Umbilical cord (tissue), 2 donors: ENCODE results near the gene SAMD9L. TPM values are rescaled to one million over a fixed set of nuclear protein-coding genes. Genes with fewer than 3 reads are reported as not detected.

ENCODE experiments used
- DNase-seq: peaks from one replicate; pipeline ENCODE4 v3.0.0-alpha.2; 2015; ENCODE audit warnings: low spot score
- total RNA-seq: library from RNA; depleted of rRNA; stranded (reverse); fragments of >200 nt; gene quantifications from one replicate; pipeline ENCODE4 v1.2.3, GENCODE V29; 2014; ENCODE audit warnings: low replicate concordance; ENCODE audit not compliant: insufficient read depth

Gene SAMD9L
- total RNA-seq = 20.0 TPM

DNA sequence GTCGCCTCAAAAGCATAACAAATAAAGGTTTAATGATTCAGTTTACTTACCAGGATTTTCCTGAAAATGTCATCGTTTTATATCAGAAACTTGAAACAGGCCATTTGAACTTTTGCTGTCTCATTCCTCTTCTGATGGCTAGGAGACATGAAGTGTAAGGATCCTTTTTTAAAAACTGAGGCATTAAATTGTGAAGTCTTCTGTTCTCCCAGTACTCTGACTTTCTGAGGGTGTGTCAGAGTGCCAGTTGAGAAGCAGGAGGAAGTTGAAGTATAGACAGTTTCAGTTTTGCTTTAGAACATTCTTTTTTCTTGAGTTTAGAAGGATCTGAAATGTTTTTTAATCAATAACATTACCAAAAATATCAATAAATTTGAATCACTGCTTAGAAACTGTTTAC is at the start of gene SAMD9L:
SAMD9L (minus strand) TSS at position 242 of the 400 bp plus-strand sequence. CDS start 12,414 bp downstream, outside the sequence.
- DNase-seq = no peak

- no peak for DNase-seq
Measured at GRCh38 chr7:93196336-93196735, 48.2 kb upstream of the SAMD9L start.

GRCh38 chr7:93194386-93194785 is 46.2 kb upstream of the SAMD9L start:
- DNase-seq = no peak

GRCh38 chr7:93188870-93189634 is 40.9 kb upstream of the SAMD9L start:
- no peak for DNase-seq

- DNase-seq = no peak
Measured at GRCh38 chr7:93185303-93186027, 37.3 kb upstream of the SAMD9L start.

DNA sequence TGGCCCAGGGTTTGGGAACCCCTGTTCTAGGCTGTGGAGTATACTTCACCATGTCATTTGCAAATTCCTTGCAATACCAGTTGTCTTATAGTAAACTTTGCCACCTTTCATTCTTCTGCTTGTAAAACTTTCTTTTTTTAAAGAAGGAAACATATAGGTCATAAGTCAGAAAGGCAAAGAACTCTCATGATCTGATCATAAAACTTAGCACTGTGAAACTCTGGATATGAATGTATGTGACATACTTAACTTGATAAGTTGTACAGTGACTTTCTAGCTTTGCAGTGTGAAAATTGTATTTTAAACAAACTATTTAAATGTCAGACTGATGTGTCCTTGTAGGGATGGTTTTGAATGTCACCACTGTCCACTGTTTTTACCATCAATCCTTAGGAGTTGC is 31.0 kb upstream of the SAMD9L start:
- no peak for DNase-seq

DNA sequence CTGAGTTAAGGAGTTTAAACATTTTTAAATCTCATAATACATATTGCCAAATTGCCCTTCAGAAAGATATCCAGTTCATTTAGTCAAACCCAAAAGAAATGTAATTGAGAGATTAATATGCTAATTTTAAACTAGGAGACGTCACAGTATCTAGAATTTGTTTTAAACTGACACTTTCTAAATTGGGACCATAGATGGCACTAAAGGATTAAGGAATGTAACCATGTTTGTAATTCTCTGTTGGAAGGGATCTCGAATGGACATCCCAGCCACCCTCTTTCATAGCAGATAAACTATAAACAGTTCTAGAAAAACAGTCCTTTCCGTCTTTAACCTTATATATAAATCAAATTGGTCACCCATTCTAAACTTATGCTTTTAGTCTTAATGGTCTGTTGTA is 30.0 kb upstream of the SAMD9L start:
- DNase-seq = no peak

GRCh38 chr7:93176992-93177580 is 28.9 kb upstream of the SAMD9L start:
- DNase-seq = no peak

DNA sequence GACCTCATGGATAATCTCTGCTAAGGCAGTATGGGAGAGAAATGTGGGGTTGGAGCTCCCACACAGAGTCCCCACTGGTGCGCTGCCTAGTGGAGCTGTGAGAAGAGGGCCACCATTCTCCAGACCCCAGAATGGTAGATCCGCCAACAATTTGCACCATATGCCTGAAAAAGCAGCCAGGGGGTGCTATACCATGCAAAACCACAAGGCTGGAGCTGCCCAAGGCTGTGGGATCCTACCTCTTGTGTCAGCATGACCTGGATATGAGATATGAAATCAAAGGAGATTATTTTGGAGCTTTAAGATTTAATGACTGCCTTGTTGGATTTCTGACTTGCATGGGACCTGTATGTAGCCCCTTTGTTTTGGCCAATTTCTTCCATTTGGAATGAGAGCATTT is 27.0 kb upstream of the SAMD9L start:
- DNase-seq = no peak

DNA sequence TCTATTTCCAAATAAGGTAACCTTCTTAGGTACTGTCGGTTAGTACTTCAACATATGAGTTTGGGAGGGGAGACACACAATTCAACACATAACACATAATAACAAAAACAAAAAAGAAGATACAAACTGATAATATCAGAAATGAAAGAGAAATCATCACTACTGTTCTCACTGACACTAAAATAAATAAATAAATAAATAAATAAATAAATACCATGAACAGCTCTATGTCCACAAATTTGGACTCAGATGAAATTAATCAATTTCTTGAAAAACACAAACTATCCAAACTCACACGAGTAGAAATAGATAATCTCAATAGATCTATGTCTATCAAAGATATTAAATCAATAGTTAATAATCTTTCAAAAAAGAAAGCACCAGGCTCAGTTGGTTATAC is 24.5 kb upstream of the SAMD9L start:
- no peak for DNase-seq

- no peak for DNase-seq
Measured at GRCh38 chr7:93171606-93172226, 23.5 kb upstream of the SAMD9L start.

DNA sequence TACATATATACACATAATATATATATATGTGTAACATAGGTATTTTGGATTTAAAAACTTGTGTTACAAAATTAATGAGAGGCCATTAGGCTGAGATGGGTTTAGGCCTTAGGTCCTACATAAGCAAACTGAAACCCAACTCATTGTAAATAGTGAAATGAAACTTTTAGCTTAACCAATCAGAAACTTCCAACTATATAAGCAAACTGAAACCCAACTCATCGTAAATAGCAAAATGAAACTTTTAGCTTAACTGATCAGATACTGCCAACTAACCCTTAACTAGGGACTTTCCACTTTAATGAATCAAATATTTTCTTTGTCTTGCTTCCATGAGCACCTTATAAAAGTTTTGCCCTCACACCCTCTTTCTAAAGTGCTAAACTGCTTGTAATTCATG is 17.3 kb upstream of the SAMD9L start:
- DNase-seq = no peak

DNA sequence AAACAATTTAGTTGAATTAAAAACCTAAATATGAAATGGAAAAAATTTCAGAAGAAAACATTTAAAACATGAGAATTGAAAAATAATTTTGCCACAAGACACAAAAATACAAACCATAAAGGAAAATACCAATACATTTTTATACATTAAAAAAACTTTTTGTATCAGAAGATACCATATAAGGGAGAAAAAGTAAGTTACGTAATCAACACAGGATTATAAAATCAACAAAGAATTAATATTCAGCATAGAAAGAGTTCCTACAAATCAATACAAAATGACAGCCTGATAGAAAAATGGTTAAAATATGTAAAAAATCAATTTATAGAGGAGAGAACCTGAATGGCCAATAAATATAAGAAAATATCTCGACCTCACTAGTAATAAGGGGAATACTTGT is 16.6 kb upstream of the SAMD9L start:
- DNase-seq = no peak

DNA sequence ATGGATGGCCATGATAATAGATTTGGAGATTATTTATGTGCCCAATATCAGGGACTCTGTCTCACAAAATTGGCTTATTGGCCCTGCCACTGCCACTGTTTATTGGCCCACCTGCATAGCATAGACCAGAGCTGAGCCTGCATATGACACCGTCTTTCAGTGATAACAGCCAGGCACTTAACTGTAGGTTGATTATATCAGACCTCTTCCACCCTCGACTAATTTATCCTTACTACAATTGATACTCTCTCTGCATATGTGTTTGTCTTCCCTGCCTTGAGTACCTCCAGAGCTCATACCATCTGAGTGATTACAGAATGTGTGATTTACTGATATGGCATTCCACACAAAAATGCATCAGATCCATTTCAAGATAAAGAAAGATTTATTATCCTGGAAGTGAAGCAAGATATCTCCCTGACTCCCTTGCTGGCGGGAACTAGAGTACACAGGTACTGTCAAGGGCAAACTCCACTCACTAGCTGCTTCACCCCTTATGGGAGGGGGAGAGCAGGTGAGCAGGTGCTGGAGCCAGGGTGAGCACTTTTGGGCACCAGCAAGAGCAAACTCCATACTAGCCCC is 13.1 kb upstream of the SAMD9L start:
- no peak for DNase-seq

DNA sequence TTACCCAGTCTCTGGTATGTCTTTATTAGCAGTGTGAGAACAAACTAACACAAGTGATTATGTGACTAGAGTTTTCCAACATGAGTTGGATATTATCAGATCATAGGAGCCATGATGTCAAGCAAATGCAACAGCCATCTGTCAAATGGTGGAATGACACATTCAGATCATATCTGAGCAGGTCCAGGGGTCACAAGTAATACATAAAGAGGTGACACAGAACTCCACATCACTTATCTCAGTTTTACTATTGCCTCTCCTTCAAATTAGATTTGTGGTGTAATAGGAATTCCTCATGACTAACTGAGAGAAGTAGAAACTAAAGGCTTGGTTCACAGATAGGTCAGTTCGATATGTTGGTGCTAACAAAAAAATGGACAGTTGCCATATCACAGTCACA is 12.2 kb upstream of the SAMD9L start:
- DNase-seq = no peak

- peak; percentile 55 for DNase-seq
Measured at GRCh38 chr7:93159490-93159889, 11.3 kb upstream of the SAMD9L start.

- DNase-seq = no peak
Measured at GRCh38 chr7:93156884-93157283, 8.7 kb upstream of the SAMD9L start.

DNA sequence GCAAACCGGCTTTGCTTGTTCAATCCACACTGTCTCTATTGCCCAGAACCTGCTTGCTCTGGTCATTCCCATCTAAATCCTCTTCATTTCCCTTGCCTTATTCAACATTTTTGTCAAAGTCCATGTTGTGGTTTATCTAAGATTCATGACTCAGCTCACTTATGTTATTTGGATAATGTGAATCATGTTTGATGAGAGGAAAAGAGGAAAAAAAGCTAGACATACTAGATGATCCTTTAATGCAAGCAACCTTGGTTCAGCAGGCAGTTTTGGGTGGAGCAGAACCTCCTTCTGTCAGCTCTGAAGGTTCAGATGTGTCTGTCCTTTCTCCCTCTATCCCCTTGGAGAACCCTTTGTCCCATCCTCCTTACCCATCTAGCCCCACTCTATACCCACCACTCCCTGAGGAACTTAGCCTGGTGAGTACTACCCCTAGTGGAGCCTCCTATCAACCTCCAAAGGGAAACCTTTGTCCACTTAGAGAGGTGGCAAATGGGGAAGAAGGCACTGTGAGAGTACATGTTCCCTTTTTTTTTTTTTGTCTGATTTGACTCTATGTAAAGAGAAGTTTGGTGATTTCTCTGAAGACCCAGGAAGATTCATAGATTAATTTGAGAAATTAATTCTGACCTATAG is 2.1 kb upstream of the SAMD9L start:
- peak; percentile 43 for DNase-seq

DNA sequence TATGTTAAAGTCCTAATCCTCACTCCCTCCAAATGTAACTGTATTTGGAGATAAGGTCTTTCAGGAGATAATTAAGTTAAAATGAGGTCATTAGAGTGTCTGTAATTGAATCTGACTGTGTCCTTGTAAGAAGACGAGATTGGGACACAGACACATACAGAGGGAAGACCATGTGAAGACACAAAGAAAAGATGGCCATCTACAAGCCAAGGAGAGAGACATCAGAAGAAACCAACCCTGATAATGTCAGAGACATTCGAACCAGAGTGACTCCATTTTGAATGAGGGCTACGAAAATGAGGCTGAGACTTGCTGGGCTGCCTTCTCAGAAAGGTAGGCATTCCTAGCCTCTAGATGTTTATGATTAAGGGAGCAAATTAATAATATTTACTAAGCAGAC is 542 bp upstream of the SAMD9L start:
- no peak for DNase-seq

- DNase-seq = peak; percentile 43
Measured at GRCh38 chr7:93147363-93147762, 822 bp downstream of the SAMD9L start.

DNA sequence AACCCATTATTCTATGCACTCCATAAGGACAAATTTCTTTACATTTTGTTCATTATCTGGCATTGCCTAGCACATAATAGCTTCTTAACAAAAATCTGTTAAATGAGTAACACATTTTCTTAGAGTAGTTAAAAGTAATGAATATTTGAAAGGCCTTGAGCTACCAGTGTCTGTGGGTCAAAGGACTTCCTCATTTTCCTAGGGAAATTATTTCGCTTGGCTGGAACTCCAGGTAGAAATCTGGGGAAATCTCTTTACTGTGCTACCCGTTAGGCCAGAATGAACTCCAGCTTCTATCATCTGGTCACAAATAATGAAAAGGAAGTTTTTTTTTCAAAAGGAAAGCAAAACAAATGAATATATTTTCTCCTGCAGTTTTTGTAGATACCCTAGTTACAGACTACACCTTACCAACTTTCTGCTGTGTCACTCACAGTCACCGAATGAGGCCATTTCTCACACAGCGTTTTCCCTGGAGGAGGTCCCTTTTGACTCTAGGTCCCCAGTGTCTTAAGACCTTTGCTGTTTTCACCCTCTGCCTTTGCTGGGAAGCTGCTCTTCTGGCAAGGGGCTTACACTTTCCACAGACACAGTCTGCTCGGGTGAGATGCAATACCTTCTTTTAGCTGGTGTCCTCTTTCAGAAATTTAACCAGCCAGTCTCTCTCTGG is 1.6 kb downstream of the SAMD9L start:
- no peak for DNase-seq
